Measurements from ENCODE around the gene STK24.

Gene STK24

DNA sequence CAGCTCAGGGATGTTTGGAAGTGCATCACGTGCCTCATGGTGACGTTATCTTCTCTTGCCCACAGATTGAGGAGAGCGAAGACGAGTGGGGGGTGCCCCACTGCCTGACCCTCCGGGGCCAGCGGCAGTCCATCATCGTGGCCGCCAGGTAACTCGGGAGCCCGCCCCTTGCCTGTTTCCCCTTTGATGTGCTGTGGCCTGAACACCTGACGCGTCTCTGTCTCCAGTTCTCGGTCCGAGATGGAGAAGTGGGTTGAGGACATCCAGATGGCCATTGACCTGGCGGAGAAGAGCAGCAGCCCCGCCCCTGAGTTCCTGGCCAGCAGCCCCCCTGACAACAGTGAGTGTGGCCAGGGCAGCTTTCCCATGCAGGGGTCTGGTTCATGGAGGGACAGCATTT, 137.0 kb downstream of the STK24 start:
- whole genome bisulfite sequencing (ENCODE audit: extremely low coverage, insufficient coverage, low lambda C conversion rate): no CpG with 5 or more reads among the region's 16 CpGs
- Histone ChIP-seq H3K4me1 (ENCODE audit: control insufficient read depth, low read depth, low read length) (no peaks in the 10 kb centered on the region), H4K5ac (ENCODE audit: low read length) (no peak overlapping the region), H3K4me3 (ENCODE audit: low read length) (no peak overlapping the region), H4K8ac (ENCODE audit: low read depth, low read length) (no peak overlapping the region), H3K4me2 (ENCODE audit: low read length) (no peak overlapping the region), H2AK5ac (ENCODE audit: low read length) (no peak overlapping the region), H3K18ac (ENCODE audit: low read length) (no peak overlapping the region), H2BK120ac (ENCODE audit: low read depth, low read length) (no peak overlapping the region), H3K79me1 (ENCODE audit: low read length) (no peaks in the 10 kb centered on the region), H3K56ac (ENCODE audit: low read length) (no peak overlapping the region), H3K23ac (ENCODE audit: low read length) (no peak overlapping the region), H3K27me3 (ENCODE audit: insufficient read depth, low read length, poor library complexity) (no peaks in the 10 kb centered on the region), H2BK15ac (replicated peaks; ENCODE audit: low read depth) (no peak overlapping the region), H3K27ac (ENCODE audit: low read depth, low read length) (no peak overlapping the region), H3K9ac (ENCODE audit: low read length) (no peak overlapping the region), H3K36me3 (ENCODE audit: control insufficient read depth, insufficient read depth, low read length) (no peaks in the 10 kb centered on the region), H2BK5ac (ENCODE audit: low read length) (no peak overlapping the region), H3K4ac (ENCODE audit: low read depth, low read length) (no peak overlapping the region), H3K79me2 (ENCODE audit: control insufficient read depth, insufficient read depth, low read length) (no peaks in the 10 kb centered on the region)
- no peak for DNase-seq

DNA sequence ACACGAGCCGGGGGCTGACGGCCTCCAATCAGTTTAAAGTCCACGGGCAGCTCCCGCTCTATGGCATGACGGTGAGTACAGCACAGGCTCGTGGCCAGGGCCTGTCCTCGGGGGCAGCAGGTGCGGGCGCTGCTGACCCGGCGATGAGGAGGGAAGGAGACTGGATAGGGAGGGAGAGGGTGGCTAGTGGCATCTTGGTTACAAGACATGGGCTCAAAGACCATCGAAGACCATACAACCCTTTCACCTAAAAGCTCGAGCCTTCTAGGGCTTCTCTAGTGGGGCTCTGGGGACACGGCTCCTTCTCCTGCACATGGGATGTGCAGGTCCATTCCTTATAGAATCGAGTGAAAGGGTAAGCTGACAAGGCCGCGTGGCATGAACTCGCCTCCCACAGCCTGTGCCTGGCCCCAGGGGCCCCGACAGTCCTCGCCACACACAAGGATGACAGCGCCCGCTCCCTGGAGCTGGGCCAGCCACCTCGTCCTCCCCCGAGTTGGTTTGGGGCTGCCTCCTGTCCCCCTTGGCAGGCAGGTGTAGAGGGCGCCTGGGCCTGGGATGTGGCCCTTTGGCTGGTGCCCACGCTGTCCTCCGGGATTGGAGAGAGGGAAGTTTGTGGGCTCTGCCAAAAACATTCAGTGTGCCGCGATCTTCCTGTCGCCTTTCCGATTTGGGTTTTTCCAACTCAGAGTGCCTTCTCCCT, 137.6 kb downstream of the STK24 start:
- Histone ChIP-seq H3K18ac (ENCODE audit: low read length) (no peak overlapping the region), H4K8ac (ENCODE audit: low read depth, low read length) (no peak overlapping the region), H3K9ac (ENCODE audit: low read length) (no peak overlapping the region), H3K4me1 (ENCODE audit: control insufficient read depth, low read depth, low read length) (no peaks in the 10 kb centered on the region), H3K36me3 (ENCODE audit: control insufficient read depth, insufficient read depth, low read length) (no peaks in the 10 kb centered on the region), H3K79me1 (ENCODE audit: low read length) (no peaks in the 10 kb centered on the region), H2AK5ac (ENCODE audit: low read length) (no peak overlapping the region), H3K4me2 (ENCODE audit: low read length) (no peak overlapping the region), H2BK120ac (ENCODE audit: low read depth, low read length) (no peak overlapping the region), H3K23ac (ENCODE audit: low read length) (no peak overlapping the region), H4K5ac (ENCODE audit: low read length) (no peak overlapping the region), H3K27ac (ENCODE audit: low read depth, low read length) (no peak overlapping the region), H3K4ac (ENCODE audit: low read depth, low read length) (no peak overlapping the region), H2BK5ac (ENCODE audit: low read length) (no peak overlapping the region), H3K56ac (ENCODE audit: low read length) (no peak overlapping the region), H2BK15ac (replicated peaks; ENCODE audit: low read depth) (no peak overlapping the region), H3K27me3 (ENCODE audit: insufficient read depth, low read length, poor library complexity) (no peaks in the 10 kb centered on the region), H3K79me2 (ENCODE audit: control insufficient read depth, insufficient read depth, low read length) (no peaks in the 10 kb centered on the region), H3K4me3 (ENCODE audit: low read length) (no peak overlapping the region)
- WGBS (ENCODE audit: extremely low coverage, insufficient coverage, low lambda C conversion rate): no CpG with 5 or more reads among the region's 32 CpGs
- no peak for DNase-seq

DNA sequence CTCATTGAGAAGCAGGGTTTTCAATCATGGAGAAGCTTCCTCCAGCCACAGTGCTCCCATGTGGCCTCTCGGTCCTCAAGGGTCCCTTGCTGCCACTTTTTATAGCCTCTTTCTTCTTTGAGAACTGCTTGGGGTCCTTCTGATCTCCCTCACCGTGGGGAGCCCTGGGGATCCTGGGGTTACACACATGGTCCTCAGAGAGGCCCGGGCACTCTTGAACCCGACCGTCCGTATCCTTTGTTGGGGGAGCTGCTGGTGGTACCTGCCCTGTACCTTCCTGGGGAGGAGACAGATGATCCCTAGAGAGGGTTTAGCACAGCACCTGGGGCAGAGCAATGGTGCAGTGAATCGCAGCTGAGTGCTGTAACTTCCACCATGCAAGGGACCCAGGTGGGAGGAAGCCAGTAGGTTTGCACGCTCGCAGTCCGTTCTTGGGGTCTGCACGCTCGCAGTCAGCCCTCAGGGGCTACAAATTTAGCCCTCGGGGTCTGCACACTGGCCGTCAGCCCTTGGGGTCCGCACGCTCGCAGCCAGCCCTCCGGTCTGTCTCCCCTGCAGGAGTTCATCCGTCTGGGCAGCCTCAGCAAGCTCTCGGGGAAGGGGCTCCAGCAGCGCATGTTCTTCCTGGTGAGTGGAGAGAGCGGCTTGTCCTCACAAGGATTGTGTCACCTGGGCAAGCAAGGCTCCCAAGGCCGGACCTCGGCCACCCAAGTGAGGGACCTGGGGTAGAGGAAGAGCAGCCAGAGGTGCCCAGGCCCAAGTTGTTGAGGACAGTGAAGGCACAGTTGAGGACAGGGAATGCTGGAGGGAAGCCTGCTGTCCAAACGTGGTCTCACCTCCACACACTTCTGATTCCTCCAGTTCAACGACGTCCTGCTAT, 138.4 kb downstream of the STK24 start:
- H3K4me1 ChIP-seq (ENCODE audit: control insufficient read depth, low read depth, low read length): no peaks in the 10 kb centered on the region
- H2BK5ac ChIP-seq (ENCODE audit: low read length): no peak overlapping the region
- no peak overlapping the region for H4K5ac ChIP-seq (ENCODE audit: low read length)
- no peak overlapping the region for H3K4me2 ChIP-seq (ENCODE audit: low read length)
- H3K56ac ChIP-seq (ENCODE audit: low read length): no peak overlapping the region
- H4K8ac ChIP-seq (ENCODE audit: low read depth, low read length): no peak overlapping the region
- H3K18ac ChIP-seq (ENCODE audit: low read length): no peak overlapping the region
- H3K4ac ChIP-seq (ENCODE audit: low read depth, low read length): no peak overlapping the region
- H3K79me1 ChIP-seq (ENCODE audit: low read length): no peaks in the 10 kb centered on the region
- H3K79me2 ChIP-seq (ENCODE audit: control insufficient read depth, insufficient read depth, low read length): no peaks in the 10 kb centered on the region
- DNase-seq: no peak
- H3K4me3 ChIP-seq (ENCODE audit: low read length): no peak overlapping the region
- no peaks in the 10 kb centered on the region for H3K27me3 ChIP-seq (ENCODE audit: insufficient read depth, low read length, poor library complexity)
- no CpG with 5 or more reads among the region's 27 CpGs for WGBS (ENCODE audit: extremely low coverage, insufficient coverage, low lambda C conversion rate)
- H3K9ac ChIP-seq (ENCODE audit: low read length): no peak overlapping the region
- no peak overlapping the region for H3K27ac ChIP-seq (ENCODE audit: low read depth, low read length)
- no peak overlapping the region for H2BK15ac ChIP-seq (replicated peaks; ENCODE audit: low read depth)
- H3K23ac ChIP-seq (ENCODE audit: low read length): no peak overlapping the region
- H3K36me3 ChIP-seq (ENCODE audit: control insufficient read depth, insufficient read depth, low read length): no peaks in the 10 kb centered on the region
- H2AK5ac ChIP-seq (ENCODE audit: low read length): no peak overlapping the region
- H2BK120ac ChIP-seq (ENCODE audit: low read depth, low read length): no peak overlapping the region

DNA sequence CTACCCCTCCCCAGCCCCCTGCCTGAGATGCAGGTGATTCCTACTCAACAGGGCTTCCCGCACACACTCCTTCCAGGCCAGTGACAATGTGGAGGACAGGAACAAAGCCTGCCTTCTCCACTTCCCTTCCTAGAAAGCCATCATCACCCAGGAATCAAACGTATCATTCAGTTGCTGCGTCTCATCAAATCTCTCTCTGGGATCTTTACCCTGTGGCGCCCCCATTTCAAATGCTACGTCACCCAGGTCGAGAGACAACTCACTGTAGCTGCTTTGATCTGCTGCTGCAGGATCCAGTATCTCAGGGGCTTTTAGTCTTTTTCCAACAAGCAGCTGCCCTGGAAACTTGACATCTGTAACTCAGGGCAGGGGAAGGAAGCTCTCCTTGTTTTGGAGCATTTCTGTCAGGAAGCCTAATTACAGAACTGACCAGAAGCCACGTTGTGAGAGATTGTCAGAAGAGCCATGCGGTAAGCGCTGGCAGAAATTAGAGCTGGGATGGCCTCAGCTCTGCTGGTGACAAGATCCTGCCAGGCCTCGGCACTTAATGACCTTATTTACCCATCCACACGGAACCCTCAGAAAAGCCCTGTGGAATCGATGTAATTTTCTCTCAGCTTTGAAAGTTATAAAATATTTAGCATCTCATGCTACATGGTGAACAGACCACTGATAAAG, 140.5 kb downstream of the STK24 start:
- no peak overlapping the region for H3K4me3 ChIP-seq (ENCODE audit: low read length)
- H2AK5ac ChIP-seq (ENCODE audit: low read length): no peak overlapping the region
- H2BK5ac ChIP-seq (ENCODE audit: low read length): no peak overlapping the region
- no peak overlapping the region for H3K4me2 ChIP-seq (ENCODE audit: low read length)
- H2BK120ac ChIP-seq (ENCODE audit: low read depth, low read length): no peak overlapping the region
- DNase-seq: no peak
- H3K4ac ChIP-seq (ENCODE audit: low read depth, low read length): no peak overlapping the region
- H4K5ac ChIP-seq (ENCODE audit: low read length): no peak overlapping the region
- no peaks in the 10 kb centered on the region for H3K79me1 ChIP-seq (ENCODE audit: low read length)
- H3K27me3 ChIP-seq (ENCODE audit: insufficient read depth, low read length, poor library complexity): no peaks in the 10 kb centered on the region
- H3K56ac ChIP-seq (ENCODE audit: low read length): no peak overlapping the region
- no CpG with 5 or more reads among the region's 12 CpGs for WGBS (ENCODE audit: extremely low coverage, insufficient coverage, low lambda C conversion rate)
- H3K36me3 ChIP-seq (ENCODE audit: control insufficient read depth, insufficient read depth, low read length): no peaks in the 10 kb centered on the region
- no peaks in the 10 kb centered on the region for H3K4me1 ChIP-seq (ENCODE audit: control insufficient read depth, low read depth, low read length)
- H3K9ac ChIP-seq (ENCODE audit: low read length): no peak overlapping the region
- H4K8ac ChIP-seq (ENCODE audit: low read depth, low read length): no peak overlapping the region
- H3K23ac ChIP-seq (ENCODE audit: low read length): no peak overlapping the region
- H3K18ac ChIP-seq (ENCODE audit: low read length): no peak overlapping the region
- no peak overlapping the region for H3K27ac ChIP-seq (ENCODE audit: low read depth, low read length)
- no peak overlapping the region for H2BK15ac ChIP-seq (replicated peaks; ENCODE audit: low read depth)
- no peaks in the 10 kb centered on the region for H3K79me2 ChIP-seq (ENCODE audit: control insufficient read depth, insufficient read depth, low read length)

DNA sequence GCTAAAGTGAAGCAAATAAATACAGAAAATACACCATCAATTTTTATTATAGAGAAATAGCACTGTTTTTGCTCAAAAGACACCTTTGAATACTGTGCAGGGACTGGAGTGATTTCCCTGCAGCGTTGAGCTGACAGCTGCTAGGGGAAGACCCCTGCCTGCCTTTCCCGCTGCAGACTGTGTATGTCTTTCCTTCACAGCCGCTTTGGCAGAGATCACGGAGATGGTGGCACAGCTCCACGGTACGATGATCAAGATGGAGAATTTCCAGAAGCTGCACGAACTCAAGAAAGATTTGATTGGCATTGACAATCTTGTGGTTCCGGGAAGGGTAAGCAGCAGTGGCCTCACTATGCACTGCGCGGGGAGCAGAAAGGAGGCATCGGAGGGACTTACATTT, 141.5 kb downstream of the STK24 start:
- H2AK5ac ChIP-seq (ENCODE audit: low read length): no peak overlapping the region
- H3K4ac ChIP-seq (ENCODE audit: low read depth, low read length): no peak overlapping the region

More for the DNA sequence above, 141.5 kb downstream of the STK24 start:
- Histone ChIP-seq H2BK120ac (ENCODE audit: low read depth, low read length) (no peak overlapping the region), H3K18ac (ENCODE audit: low read length) (no peak overlapping the region), H3K27ac (ENCODE audit: low read depth, low read length) (no peak overlapping the region), H3K79me2 (ENCODE audit: control insufficient read depth, insufficient read depth, low read length) (no peaks in the 10 kb centered on the region), H4K5ac (ENCODE audit: low read length) (no peak overlapping the region), H3K79me1 (ENCODE audit: low read length) (no peaks in the 10 kb centered on the region), H2BK5ac (ENCODE audit: low read length) (no peak overlapping the region), H2BK15ac (replicated peaks; ENCODE audit: low read depth) (no peak overlapping the region), H3K4me2 (ENCODE audit: low read length) (no peak overlapping the region), H3K4me1 (ENCODE audit: control insufficient read depth, low read depth, low read length) (no peaks in the 10 kb centered on the region), H3K56ac (ENCODE audit: low read length) (no peak overlapping the region), H3K4me3 (ENCODE audit: low read length) (no peak overlapping the region), H3K27me3 (ENCODE audit: insufficient read depth, low read length, poor library complexity) (no peaks in the 10 kb centered on the region), H3K36me3 (ENCODE audit: control insufficient read depth, insufficient read depth, low read length) (no peaks in the 10 kb centered on the region), H3K9ac (ENCODE audit: low read length) (no peak overlapping the region), H4K8ac (ENCODE audit: low read depth, low read length) (no peak overlapping the region), H3K23ac (ENCODE audit: low read length) (no peak overlapping the region)
- no CpG with 5 or more reads among the region's 11 CpGs for WGBS (ENCODE audit: extremely low coverage, insufficient coverage, low lambda C conversion rate)
- no peak for DNase-seq
